HG02884 (cell line): Measurements from ENCODE around the gene SHISA2.
"Not testable (repeated sequence)": the region's sequence is repeated elsewhere in the genome, so short reads cannot be mapped to it uniquely, and the experiment has no call there.

ENCODE experiments used
- ATAC-seq: cut with Tn5 transposase; IDR thresholded peaks from one replicate; pipeline ENCODE4 v1.9.1; 2021; ENCODE audit warnings: mild to moderate bottlenecking, moderate library complexity; ENCODE audit not compliant: unreplicated experiment

The SHISA2 gene

GRCh38 chr13:26051657-26052311, at the start of gene SHISA2:
Gene SHISA2, minus strand, starts transcription at chr13:26052016. Its CDS starts 1,041 bp downstream, at chr13:26050975.
- no peak for ATAC-seq

GRCh38 chr13:26095846-26096610, 44.2 kb upstream of the SHISA2 start:
- no peak for ATAC-seq

GRCh38 chr13:26095338-26095737, 43.5 kb upstream of the SHISA2 start:
- no peak for ATAC-seq

GRCh38 chr13:26076821-26077220, 25.0 kb upstream of the SHISA2 start:
- not testable (repeated sequence) for ATAC-seq

GRCh38 chr13:26075498-26075897, 23.7 kb upstream of the SHISA2 start:
- no peak for ATAC-seq

GRCh38 chr13:26074706-26075105, 22.9 kb upstream of the SHISA2 start:
- no peak for ATAC-seq

GRCh38 chr13:26072335-26072734, 20.5 kb upstream of the SHISA2 start:
- ATAC-seq, result not testable (repeated sequence)

- no peak for ATAC-seq
Observed at GRCh38 chr13:26071691-26072090, 19.9 kb upstream of the SHISA2 start.

- ATAC-seq, result not testable (repeated sequence)
Observed at GRCh38 chr13:26069642-26070041, 17.8 kb upstream of the SHISA2 start.

GRCh38 chr13:26068372-26068771, 16.6 kb upstream of the SHISA2 start:
- not testable (repeated sequence) for ATAC-seq

GRCh38 chr13:26067601-26068000, 15.8 kb upstream of the SHISA2 start:
- no peak for ATAC-seq

GRCh38 chr13:26066492-26066891, 14.7 kb upstream of the SHISA2 start:
- ATAC-seq, result not testable (repeated sequence)

- no peak for ATAC-seq
Observed at GRCh38 chr13:26062853-26063444, 11.1 kb upstream of the SHISA2 start.

GRCh38 chr13:26061947-26062346, 10.1 kb upstream of the SHISA2 start:
- ATAC-seq, result no peak

- ATAC-seq, result no peak
Observed at GRCh38 chr13:26061256-26061655, 9.4 kb upstream of the SHISA2 start.

GRCh38 chr13:26060357-26060756, 8.5 kb upstream of the SHISA2 start:
- no peak for ATAC-seq

GRCh38 chr13:26058704-26059103, 6.9 kb upstream of the SHISA2 start:
- ATAC-seq, result no peak

GRCh38 chr13:26054896-26055295, 3.1 kb upstream of the SHISA2 start:
- ATAC-seq, result no peak

GRCh38 chr13:26053418-26053980, 1.7 kb upstream of the SHISA2 start:
- no peak for ATAC-seq

GRCh38 chr13:26052337-26052736, 521 bp upstream of the SHISA2 start:
- no peak for ATAC-seq

- ATAC-seq, result no peak
Observed at GRCh38 chr13:26051231-26051656, 572 bp downstream of the SHISA2 start.
